KOPT-K1 (cell line): ENCODE measurements around the gene URGCP.
"Not testable (repeated sequence)": the region's sequence is repeated elsewhere in the genome, so short reads cannot be mapped to it uniquely, and the experiment has no call there.

Experiments used
- H3K27ac ChIP-seq: fragments of 200-600 bp; sonication (generic); 2 replicates; pipeline ENCODE4 v1.5.1; 2016; ENCODE audit warnings: antibody characterized with exemption, mild to moderate bottlenecking, low read depth, low read length; ENCODE audit not compliant: poor library complexity, severe bottlenecking
- H3K36me3 ChIP-seq: fragments of 200-600 bp; sonication (generic); 2 replicates; pipeline ENCODE4 v1.5.1; 2017; ENCODE audit warnings: antibody characterized with exemption, mild to moderate bottlenecking, low read length, moderate library complexity; ENCODE audit not compliant: insufficient read depth
- H3K9me3 ChIP-seq: fragments of 200-600 bp; sonication (generic); 2 replicates; pipeline ENCODE4 v1.5.1; 2017; ENCODE audit warnings: antibody characterized with exemption, low read length, mild to moderate bottlenecking; ENCODE audit not compliant: insufficient read depth, poor library complexity, severe bottlenecking

URGCP gene

DNA sequence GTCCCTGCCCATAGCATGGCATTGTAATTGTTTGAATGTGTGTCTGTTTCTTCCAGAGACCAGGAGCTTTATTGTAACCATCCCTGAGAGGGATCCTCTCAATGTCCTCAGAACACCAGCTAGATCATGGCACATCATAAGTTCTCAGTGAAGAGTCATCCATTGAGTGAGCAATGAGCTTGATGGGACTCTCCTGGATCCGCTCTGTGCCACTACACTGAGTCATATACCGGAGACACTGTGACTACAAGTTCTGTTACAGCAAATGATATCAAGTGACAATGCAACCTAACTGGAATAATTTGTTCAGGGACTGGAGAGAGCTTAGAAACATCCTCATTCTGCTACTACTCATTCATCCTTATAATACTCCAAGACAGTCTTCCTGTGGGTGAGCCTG is 62.1 kb downstream of the URGCP start:
- no peaks in the 10 kb centered on the region for H3K9me3 ChIP-seq
- no peak overlapping the region for H3K27ac ChIP-seq
- H3K36me3 ChIP-seq = no peaks in the 10 kb centered on the region

DNA sequence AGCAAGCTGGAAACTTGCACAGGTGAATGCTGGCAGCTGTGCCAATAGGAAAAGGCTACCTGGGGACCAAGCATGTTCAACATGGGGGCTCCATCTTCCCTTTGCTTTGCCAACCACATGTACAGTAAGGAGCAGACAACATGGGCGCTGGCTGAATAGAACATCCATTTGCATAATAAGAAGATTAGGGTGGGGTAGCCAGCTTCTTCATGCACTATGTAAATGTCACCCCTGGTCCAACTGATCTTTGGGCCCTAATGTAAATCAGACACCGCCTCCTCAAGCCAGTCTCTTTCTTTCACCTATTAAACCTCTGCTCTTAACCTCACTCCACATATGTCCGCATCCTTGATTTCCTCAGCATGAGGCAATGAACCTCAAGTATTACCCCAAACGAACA is 63.1 kb downstream of the URGCP start:
- H3K9me3 ChIP-seq = no peaks in the 10 kb centered on the region
- no peaks in the 10 kb centered on the region for H3K36me3 ChIP-seq
- H3K27ac ChIP-seq = no peak overlapping the region

DNA sequence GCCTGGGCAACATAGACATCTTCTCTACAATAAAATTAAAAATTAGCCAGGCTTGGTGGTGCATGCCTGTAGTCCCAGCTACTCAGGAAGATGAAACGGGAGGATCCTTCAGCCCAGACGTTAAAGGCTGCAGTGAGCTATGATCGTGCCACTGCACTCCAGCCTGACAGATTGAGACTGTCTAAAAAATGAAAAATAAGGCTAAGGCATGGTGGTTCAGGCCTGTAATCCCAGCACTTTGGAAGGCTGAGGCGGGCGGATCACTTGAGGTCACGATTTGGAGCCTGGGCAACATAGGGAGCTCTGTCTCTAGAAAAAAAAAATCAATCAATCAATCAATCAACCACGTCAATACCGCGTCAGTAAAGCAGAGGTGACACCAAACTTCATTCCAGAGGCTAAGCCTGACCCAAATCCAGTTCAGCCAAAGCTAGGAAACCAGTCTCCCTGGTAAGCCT is 68.2 kb downstream of the URGCP start:
- Histone ChIP-seq H3K9me3 (no peaks in the 10 kb centered on the region), H3K27ac (peak overlapping the region; percentile 33), H3K36me3 (no peaks in the 10 kb centered on the region)

DNA sequence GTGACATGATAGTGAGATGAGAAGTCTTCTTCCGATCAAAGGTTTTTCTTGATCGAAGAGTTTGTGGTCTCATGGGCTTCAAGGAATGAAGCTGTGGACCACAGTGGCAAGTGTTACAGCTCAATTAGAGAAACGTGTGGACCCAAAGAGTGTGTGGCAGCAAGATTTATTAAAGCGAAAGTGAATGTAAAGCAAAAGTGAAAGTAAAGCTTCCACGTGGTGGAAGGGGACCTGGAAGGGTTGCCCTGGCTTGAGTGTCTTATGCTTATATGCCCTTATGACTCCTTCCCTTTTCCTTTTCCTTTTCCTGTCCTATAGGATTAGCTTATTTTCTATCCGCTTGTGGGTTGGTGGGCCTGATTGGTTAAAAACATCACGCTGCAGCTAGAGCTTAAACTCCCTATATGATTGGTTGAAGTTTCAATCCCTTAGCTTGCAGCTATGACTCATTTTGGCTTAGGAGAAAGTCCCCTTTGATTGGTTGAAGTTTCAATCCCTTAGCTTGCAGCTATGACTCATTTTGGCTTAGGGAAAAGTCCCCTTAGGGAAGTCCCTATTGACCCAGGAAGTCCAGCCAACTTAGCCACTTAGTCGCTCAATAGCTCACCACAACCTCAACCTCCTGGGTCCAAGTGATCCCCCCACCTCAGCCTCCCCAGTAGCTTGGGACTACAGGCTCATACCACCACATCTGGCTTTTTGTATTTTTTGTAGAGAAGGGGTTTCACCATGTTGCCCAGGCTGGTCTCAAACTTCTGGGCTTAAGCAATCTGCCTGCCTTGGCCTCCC is 71.7 kb downstream of the URGCP start:
- peaks cover 23% of the 10 kb centered on the region for H3K9me3 ChIP-seq
- H3K36me3 ChIP-seq = no peaks in the 10 kb centered on the region
- peak overlapping the region; percentile 57 for H3K27ac ChIP-seq

DNA sequence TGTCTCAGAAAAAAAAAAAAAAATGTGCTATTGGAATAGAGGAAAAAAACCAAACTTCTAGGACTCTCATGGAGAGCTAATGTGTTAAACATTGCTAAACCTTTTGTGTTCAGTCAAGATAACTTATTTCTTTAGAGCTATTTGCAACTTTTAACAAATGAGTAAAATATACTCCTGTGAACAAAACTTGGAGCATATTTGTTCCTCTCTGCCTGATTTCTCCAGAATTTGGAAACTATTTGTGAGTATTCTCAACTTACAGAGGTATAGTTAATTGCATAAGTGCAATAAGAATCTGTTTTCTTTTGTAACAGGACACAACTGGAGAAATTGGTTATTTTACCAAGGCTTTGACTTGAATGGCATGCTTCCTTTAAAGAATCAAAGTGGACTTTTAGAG is 75.5 kb downstream of the URGCP start:
- not testable (repeated sequence) for H3K27ac ChIP-seq, H3K36me3 ChIP-seq
- H3K9me3 ChIP-seq = peaks cover 23% of the 10 kb centered on the region
